ENCODE results near the gene GJA3.

Gene GJA3

GRCh38 chr13:20195801-20196200 is 34.9 kb upstream of the GJA3 start:
- no peak for DNase-seq (ENCODE audit: insufficient read length, low spot score)
- no peak for FAIRE-seq
- no peak for TF ChIP-seq CTCF (IDR thresholded peaks at IDR 0.05; ENCODE audit: insufficient read depth, missing control alignments)

DNA sequence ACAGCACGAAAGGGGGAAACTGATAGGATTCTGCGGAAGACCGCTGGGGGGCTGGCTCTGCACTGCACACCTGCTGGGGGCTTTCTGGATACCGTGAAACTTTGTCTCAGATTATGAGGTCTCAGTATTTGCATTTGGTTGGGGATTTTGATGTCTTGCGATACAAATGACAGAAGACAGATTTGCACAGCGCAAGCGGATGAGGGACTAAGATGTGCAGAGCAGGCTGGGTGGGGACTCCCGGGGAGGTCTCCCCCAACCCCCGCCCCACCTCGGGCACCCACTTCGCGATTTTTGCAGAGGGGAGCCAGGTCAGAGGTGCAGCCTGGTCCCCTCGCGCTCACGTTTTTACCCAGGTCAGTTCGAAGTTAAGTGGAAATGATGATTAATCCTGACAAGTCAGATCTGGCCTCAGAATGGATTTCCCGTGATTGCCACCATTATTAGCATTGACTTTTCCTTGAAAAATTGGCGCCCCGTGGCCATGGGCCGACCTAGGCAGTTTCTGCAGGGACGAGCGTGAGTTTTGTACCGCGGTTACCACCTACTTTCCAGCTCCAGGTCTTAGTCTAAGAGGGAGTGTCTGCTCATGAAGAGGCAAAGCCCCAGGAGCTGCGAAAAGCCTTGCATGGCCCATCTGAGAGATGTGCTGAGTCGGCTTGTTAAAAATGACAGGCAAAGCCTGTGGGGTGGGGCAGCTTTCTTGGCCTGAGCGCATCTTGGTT is 33.2 kb upstream of the GJA3 start:
- no peak for DNase-seq (ENCODE audit: insufficient read length, low spot score)
- FAIRE-seq, result no peak
- no peak for TF ChIP-seq CTCF (IDR thresholded peaks at IDR 0.05; ENCODE audit: insufficient read depth, missing control alignments)

DNA sequence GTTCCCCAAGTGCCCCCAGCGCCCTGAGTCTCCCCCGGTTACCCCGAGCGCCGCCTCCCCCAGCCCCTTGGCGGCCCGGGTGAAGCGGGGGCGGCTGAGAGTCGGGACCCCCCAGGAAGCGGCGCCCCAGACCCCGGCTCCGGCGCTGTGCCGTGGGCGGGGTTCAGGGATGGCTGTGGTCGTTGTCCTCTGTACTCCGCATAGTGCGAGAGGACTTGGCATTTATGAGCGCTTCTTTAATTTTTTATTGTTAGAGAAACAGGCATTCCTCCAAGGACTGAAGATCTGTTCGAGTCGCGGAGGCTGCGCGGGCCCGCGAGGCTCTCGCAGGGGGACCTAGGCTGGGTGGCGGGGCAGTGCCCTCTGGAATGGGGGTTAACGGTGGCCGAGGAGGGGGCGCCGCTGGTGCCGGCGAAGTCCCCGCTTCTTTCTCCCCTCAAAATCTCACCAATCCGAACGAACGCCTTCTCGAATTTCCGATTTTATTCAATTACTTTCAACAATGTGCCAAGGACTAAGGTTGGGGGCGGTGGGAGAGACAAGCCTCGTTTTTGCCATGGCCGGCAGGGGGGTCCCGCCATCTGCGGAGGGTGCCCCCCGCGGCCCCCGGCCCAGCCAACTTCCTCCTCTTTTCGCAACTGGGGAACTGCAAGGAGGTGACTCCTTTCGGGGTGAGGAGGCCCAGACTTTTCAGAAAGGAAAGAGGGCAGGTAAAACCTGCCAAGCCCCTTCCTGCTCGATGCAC is 32.5 kb upstream of the GJA3 start:
- DNase-seq (ENCODE audit: insufficient read length, low spot score) (no peak), FAIRE-seq (no peak)
- no peak for TF ChIP-seq CTCF (IDR thresholded peaks at IDR 0.05; ENCODE audit: insufficient read depth, missing control alignments)

GRCh38 chr13:20192836-20193161 is 31.9 kb upstream of the GJA3 start, which contains the start of gene GJB2:
GJB2 (minus strand) TSS chr13:20192938; CDS start chr13:20189581, 3,357 bp downstream.
- FAIRE-seq, result no peak
- DNase-seq (ENCODE audit: insufficient read length, low spot score), result no peak
- no peak for TF ChIP-seq CTCF (IDR thresholded peaks at IDR 0.05; ENCODE audit: insufficient read depth, missing control alignments)

DNA sequence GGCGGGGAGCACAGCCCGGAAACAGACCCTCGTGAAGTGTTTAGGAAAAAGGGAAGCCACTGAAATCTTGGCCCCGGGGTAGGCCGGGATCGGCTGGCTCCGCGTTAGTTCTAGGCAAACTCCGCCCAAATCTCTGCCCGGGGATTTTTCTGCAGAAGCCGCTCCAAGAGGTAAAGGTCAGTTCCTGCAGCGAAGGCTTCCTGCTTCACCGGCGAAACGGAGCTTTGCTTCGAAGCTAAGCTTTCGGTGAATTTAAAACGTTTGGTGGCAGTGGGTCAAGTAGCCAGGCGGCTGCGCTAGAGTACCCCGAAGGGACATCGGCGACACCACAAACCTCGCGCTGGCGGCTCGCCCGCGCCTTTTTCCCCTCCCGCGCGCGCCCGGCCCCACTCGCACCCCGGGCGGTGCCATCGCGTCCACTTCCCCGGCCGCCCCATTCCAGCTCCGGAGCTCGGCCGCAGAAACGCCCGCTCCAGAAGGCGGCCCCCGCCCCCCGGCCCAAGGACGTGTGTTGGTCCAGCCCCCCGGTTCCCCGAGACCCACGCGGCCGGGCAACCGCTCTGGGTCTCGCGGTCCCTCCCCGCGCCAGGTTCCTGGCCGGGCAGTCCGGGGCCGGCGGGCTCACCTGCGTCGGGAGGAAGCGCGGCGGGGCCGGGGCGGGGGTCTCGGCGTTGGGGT is 31.4 kb upstream of the GJA3 start:
- no peak for DNase-seq (ENCODE audit: insufficient read length, low spot score)
- no peak for FAIRE-seq
- TF ChIP-seq CTCF (IDR thresholded peaks at IDR 0.05; ENCODE audit: insufficient read depth, missing control alignments), result no peak

GRCh38 chr13:20191311-20192157 is 30.7 kb upstream of the GJA3 start:
- no peak for TF ChIP-seq CTCF (IDR thresholded peaks at IDR 0.05; ENCODE audit: insufficient read depth, missing control alignments)
- FAIRE-seq (no peak), DNase-seq (ENCODE audit: insufficient read length, low spot score) (no peak)
